Measurements from ENCODE around the gene RAB18. TPM values are rescaled to one million over a fixed set of nuclear protein-coding genes. Genes with fewer than 3 reads are reported as not detected.

The RAB18 gene
- total and polyA plus RNA-seq, 8 donors, result 7.5 to 57.7 (median 42.1) TPM

GRCh38 chr10:27534161-27534700, 30.1 kb downstream of the RAB18 start:
- FAIRE-seq, result no peak
- Histone ChIP-seq H3K27me3 (no peaks in the 10 kb centered on the region), H3K4me1 (peaks cover 0 to 11% (median 11%) of the 10 kb centered on the region in 3 donors), H3K9me3 (no peaks in the 10 kb centered on the region), H3K4me3 (no peak overlapping the region), H3K27ac (no peak overlapping the region), H3K36me3 (peaks cover 0 to 8% (median 0%) of the 10 kb centered on the region in 3 donors)
- intact Hi-C loops (cut with DNase I), result no loop called here
- WGBS, 2 donors, result 90 to 94% methylated on average over 2 of the region's 2 CpGs
- TF ChIP-seq CTCF (IDR thresholded peaks at IDR 0.05), result no peak
- ATAC-seq, result no peak
- no peak for DNase-seq

DNA sequence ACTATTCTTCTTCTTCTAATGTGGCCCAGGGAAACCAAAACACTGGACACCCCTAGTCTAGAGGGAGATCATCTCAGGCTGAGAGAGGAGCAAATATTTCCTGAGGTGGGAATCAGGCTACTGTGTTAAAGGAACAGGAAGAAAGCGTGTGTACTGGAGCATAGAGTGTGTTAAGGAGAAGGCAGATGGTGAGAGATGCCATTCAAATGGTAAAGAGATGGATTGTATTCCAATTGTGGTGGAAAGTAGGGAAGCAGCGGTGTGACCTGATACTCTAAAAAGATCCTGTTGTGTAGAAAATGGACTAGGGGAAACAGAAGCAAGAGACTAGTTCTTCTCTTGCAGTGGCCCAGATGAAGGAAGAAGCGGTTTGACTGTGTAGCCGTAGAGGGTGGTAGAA, 31.2 kb downstream of the RAB18 start:
- Histone ChIP-seq H3K27ac (no peak overlapping the region), H3K27me3 (no peaks in the 10 kb centered on the region), H3K9me3 (no peaks in the 10 kb centered on the region), H3K36me3 (peaks cover 0 to 8% (median 0%) of the 10 kb centered on the region in 3 donors), H3K4me1 (peaks cover 0 to 6% (median 3%) of the 10 kb centered on the region in 3 donors), H3K4me3 (no peak overlapping the region)
- DNase-seq (no peak), ATAC-seq (no peak), FAIRE-seq (no peak)
- intact Hi-C loops (cut with DNase I), result no loop called here
- TF ChIP-seq CTCF (IDR thresholded peaks at IDR 0.05), result no peak
- 98 to 99% methylated on average over 4 of the region's 4 CpGs for WGBS, 2 donors

DNA sequence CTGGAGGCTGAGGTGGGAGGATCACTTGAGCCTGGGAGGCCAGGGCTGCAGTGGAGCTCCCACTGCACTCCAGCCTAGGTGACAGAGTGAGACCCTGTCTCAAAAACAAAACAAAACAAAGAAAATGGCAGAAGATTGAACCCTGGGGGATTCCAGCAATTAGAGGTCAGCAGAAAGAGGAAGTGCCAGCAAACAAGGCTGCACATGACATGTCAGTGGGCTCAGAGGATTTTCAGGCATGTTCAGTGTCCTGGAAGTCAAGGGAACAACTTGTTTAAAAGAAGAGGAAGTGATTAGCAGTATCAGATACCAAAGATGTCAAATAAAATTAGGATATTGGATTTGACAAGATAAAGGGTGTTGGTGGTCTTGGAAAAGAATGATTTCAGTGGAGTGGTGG, 32.3 kb downstream of the RAB18 start:
- H3K27ac ChIP-seq, result no peak overlapping the region
- DNase-seq, result no peak
- FAIRE-seq, result no peak

GRCh38 chr10:27537166-27537565, 33.1 kb downstream of the RAB18 start:
- Histone ChIP-seq H3K4me1 (no peaks in the 10 kb centered on the region), H3K27me3 (no peaks in the 10 kb centered on the region), H3K27ac (no peak overlapping the region), H3K9me3 (no peaks in the 10 kb centered on the region), H3K4me3 (no peak overlapping the region), H3K36me3 (peaks cover 0 to 8% (median 0%) of the 10 kb centered on the region in 3 donors)
- intact Hi-C loops (cut with DNase I), result no loop called here
- ATAC-seq (no peak), FAIRE-seq (no peak), DNase-seq (no peak)
- WGBS, 2 donors, result 76 to 79% methylated on average over 3 of the region's 3 CpGs
- TF ChIP-seq CTCF (IDR thresholded peaks at IDR 0.05), result no peak

More for the DNA sequence above, 32.3 kb downstream of the RAB18 start:
- H3K36me3 ChIP-seq, result peaks cover 0 to 8% (median 0%) of the 10 kb centered on the region in 3 donors
- TF ChIP-seq CTCF (IDR thresholded peaks at IDR 0.05), result no peak
- H3K4me3 ChIP-seq, result no peak overlapping the region
- no peaks in the 10 kb centered on the region for H3K4me1 ChIP-seq
- no peaks in the 10 kb centered on the region for H3K27me3 ChIP-seq
- no peaks in the 10 kb centered on the region for H3K9me3 ChIP-seq
- intact Hi-C loops (cut with DNase I), result no loop called here
- ATAC-seq, result no peak

DNA sequence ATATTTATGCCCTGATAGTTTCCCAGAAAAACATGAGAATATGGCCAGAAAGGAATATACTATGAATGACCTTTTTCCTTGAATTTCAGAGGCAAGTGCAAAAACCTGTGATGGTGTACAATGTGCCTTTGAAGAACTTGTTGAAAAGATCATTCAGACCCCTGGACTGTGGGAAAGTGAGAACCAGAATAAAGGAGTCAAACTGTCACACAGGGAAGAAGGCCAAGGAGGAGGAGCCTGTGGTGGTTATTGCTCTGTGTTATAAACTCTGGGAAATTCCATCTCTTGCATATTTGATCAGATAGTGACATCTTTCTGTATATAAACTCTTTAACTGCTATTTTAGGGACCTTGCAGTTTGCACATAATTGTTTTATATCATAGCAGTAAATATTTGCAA, 33.7 kb downstream of the RAB18 start:
- no peaks in the 10 kb centered on the region for H3K9me3 ChIP-seq
- H3K4me1 ChIP-seq, result no peaks in the 10 kb centered on the region
- ATAC-seq (no peak), DNase-seq (no peak), FAIRE-seq (no peak)
- no peak overlapping the region for H3K4me3 ChIP-seq
- H3K27ac ChIP-seq, result no peak overlapping the region
- TF ChIP-seq CTCF (IDR thresholded peaks at IDR 0.05), result no peak
- intact Hi-C loops (cut with DNase I), result no loop called here
- H3K36me3 ChIP-seq, result peaks cover 0 to 8% (median 5%) of the 10 kb centered on the region in 3 donors
- H3K27me3 ChIP-seq, result no peaks in the 10 kb centered on the region
